Adipocyte (in vitro differentiated cells): Measurements from ENCODE around the gene DYSF.
"Not testable (repeated sequence)": the region's sequence is repeated elsewhere in the genome, so short reads cannot be mapped to it uniquely, and the experiment has no call there.

Experiments used
- DNase-seq: peaks from one replicate; pipeline ENCODE4 v3.0.0-alpha.2; 2015; ENCODE audit warnings: low read depth
- H3K27me3 ChIP-seq: replicated peaks from 2 replicates; pipeline ENCODE4 v1.7.0; 2013; ENCODE audit warnings: mild to moderate bottlenecking, low read length, moderate library complexity; ENCODE audit not compliant: control insufficient read depth, insufficient read depth
- H3K36me3 ChIP-seq: 2 replicates; pipeline ENCODE4 v1.7.0; 2013; ENCODE audit warnings: low read length, mild to moderate bottlenecking, moderate library complexity; ENCODE audit not compliant: control insufficient read depth, insufficient read depth, severe bottlenecking
- H3K4me1 ChIP-seq: 2 replicates; pipeline ENCODE4 v1.7.0; 2013; ENCODE audit warnings: mild to moderate bottlenecking, low read length, moderate library complexity; ENCODE audit not compliant: control insufficient read depth, insufficient read depth
- H3K4me3 ChIP-seq: 2 replicates; pipeline ENCODE4 v1.7.0; 2013; ENCODE audit warnings: mild to moderate bottlenecking, low read length, moderate library complexity
- H3K9ac ChIP-seq: 2 replicates; pipeline ENCODE4 v1.7.0; 2013; ENCODE audit warnings: mild to moderate bottlenecking, low read length, moderate library complexity
- H3K9me3 ChIP-seq: 2 replicates; pipeline ENCODE4 v1.7.0; 2013; ENCODE audit warnings: mild to moderate bottlenecking, low read length, moderate library complexity; ENCODE audit not compliant: control insufficient read depth

Gene DYSF

DNA sequence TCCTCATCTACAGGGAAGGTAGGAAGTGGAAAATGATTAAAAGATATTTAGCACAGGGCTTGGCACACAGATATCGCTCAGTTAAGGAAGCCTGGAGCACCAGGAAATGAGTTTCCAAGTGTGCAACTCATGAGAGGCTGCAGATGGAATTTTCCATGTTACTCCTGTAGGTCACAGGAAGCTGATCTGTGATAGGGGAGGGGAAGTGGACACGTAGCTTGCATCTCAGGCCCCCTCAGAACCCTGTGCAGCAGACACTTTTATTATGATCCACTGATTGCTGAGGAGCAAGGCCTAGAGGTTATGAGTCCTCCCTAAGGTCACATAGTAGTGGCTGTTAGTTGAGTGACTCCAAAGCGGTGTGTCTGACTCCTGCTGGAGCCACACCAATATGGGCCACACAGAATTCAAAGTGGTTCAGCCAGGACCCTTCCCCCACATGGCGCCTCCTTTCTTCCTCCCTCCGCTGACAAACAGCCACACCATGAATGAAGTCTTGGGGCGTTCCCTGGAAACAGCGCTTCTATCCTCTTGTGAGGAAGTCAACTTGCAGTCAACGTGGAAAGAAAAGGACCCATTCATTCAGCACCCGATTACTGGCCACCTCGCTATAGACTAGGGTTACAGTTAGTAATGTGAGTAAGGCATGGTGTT is 21.5 kb downstream of the DYSF start:
- no peaks in the 10 kb centered on the region for H3K9me3 ChIP-seq
- H3K4me3 ChIP-seq = no peak overlapping the region
- no peaks in the 10 kb centered on the region for H3K36me3 ChIP-seq
- DNase-seq = no peak
- peaks cover 4% of the 10 kb centered on the region for H3K27me3 ChIP-seq
- no peak overlapping the region for H3K9ac ChIP-seq
- peaks cover 4% of the 10 kb centered on the region for H3K4me1 ChIP-seq

DNA sequence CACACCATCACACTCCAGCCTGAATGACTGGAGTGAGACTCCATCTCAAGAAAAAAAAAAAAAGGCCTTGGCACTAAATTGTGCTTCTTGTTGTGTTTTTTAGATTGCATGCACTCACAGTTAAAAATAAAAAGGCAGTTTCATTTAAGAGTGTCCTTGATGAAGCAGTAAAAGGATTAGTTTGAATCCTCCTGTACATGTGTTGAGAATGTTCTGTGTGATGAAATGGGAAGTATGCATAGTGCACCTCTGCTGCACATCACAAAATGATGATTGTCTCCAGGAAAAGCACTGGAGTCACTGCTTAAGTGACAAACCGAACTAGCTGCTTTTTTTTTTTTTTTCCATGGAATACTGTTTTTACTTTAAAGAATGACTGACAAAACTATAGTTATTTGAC is 23.1 kb downstream of the DYSF start:
- H3K9me3 ChIP-seq = no peaks in the 10 kb centered on the region
- no peak overlapping the region for H3K4me3 ChIP-seq
- peaks cover 15% of the 10 kb centered on the region for H3K27me3 ChIP-seq
- no peak overlapping the region for H3K9ac ChIP-seq
- no peaks in the 10 kb centered on the region for H3K36me3 ChIP-seq
- no peak for DNase-seq
- peaks cover 4% of the 10 kb centered on the region for H3K4me1 ChIP-seq

DNA sequence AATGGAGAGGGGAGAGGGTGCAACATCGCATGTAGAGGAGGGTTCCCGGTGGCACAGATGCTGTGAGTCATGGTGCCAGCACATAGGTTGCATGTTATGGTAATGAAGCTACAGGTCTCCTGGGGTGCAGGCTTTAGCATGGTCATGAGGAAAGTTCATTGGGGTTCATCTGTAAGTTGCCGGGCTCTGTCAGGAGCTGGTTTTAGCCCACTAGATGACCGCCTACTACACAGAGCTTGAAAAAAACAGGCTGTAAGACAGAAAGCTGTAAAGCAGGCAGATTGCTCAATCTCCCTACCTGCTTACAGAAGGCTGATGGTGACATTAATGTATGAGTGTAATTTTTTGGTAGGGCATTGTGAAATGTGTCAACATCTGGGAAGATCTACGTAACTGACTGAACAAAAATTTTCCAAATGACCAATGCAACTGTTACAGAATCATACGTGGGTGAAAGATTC is 23.9 kb downstream of the DYSF start:
- Histone ChIP-seq H3K4me3 (no peak overlapping the region), H3K4me1 (peaks cover 4% of the 10 kb centered on the region)
- DNase-seq = no peak

DNA sequence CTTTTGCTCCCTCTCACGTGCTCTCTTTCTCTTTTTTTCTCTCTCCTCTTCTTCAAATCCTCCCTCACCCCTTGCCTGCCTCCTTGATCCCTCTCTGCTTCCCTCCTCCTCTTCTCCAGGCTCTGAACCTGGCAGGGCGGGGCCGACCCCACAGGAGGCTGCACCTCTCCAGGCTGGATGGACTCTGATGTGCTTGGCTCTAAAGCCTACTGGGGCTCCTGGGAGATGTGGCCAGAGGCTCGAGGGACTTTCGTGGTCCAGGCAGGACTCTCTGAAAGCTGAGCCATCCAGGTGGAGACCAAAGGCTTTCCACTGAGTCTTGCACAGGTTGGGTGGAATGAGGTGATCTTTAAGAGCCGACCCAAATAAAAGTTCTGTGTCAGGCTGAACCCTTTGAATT is 25.4 kb downstream of the DYSF start:
- Histone ChIP-seq H3K9ac (no peak overlapping the region), H3K9me3 (no peaks in the 10 kb centered on the region), H3K4me1 (peaks cover 4% of the 10 kb centered on the region), H3K4me3 (no peak overlapping the region), H3K36me3 (no peaks in the 10 kb centered on the region), H3K27me3 (peaks cover 36% of the 10 kb centered on the region)
- DNase-seq = no peak

More for the DNA sequence above, 23.9 kb downstream of the DYSF start:
- H3K9ac ChIP-seq = no peak overlapping the region
- H3K27me3 ChIP-seq = peaks cover 23% of the 10 kb centered on the region
- H3K36me3 ChIP-seq = no peaks in the 10 kb centered on the region
- H3K9me3 ChIP-seq = no peaks in the 10 kb centered on the region

DNA sequence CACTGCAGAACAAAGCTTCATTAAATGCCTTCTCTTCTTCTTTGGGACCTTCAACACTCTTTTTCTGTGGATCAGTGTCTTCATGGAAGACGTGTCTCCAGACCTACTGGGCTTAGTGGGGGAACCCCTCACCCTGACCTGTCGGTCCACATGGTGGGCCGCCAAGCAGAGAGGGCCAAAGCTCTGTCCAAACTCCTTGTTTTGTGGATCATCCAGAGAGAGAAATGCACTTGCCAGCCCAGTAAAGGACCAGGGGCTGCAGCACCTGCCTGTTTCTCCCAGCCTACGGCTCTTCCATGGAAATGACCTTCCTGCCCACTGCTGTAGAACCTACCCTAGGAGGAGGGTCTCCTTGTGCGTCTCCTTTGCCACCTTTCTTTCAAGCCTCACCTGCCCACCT is 25.9 kb downstream of the DYSF start:
- Histone ChIP-seq H3K4me3 (no peak overlapping the region), H3K9me3 (no peaks in the 10 kb centered on the region), H3K4me1 (peaks cover 4% of the 10 kb centered on the region), H3K27me3 (peaks cover 36% of the 10 kb centered on the region), H3K9ac (no peak overlapping the region), H3K36me3 (no peaks in the 10 kb centered on the region)
- DNase-seq = no peak

DNA sequence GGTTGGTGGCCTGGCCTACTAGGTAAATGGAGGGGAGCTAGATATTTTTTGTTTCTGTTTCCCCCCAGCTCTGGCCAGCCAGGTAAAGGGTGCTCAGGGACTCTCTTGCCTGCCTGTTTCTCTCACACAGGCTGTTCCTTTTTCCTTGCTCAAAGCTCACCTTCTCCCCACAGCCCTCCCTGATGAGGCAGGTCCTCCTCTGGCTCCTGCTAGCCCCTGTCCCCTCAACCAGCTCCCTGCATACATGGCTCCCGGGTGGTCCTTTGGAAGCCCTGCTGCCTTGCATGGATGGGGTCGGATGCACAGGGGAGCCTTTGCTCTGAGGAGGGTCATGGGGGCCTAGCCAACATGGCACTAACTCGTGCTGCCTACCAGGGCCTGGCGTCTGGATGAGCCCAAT is 27.8 kb downstream of the DYSF start:
- DNase-seq = no peak
- Histone ChIP-seq H3K4me3 (no peak overlapping the region), H3K4me1 (peaks cover 4% of the 10 kb centered on the region), H3K36me3 (no peaks in the 10 kb centered on the region), H3K9ac (no peak overlapping the region), H3K9me3 (no peaks in the 10 kb centered on the region), H3K27me3 (peaks cover 46% of the 10 kb centered on the region)

DNA sequence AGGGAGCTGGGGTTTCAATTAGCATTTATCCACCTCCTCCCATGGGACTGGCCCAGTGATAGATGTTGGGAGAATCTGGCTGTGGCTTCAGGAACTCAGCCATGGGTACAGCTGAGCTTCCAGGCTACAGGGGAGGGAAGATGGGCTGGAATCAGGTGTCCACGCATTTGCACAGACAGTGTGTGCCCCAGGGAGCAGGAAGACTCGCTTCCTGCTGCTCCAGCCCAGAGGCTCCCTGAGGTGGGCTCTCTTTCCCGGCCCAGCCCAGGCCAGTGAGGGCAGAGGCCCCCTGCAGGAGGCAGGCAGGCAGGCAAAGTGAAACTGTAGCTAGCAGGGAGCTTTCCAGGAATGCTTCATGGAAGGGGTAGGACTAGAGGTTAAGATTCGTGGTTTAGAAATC is 28.7 kb downstream of the DYSF start:
- H3K4me1 ChIP-seq = peaks cover 4% of the 10 kb centered on the region
- peaks cover 55% of the 10 kb centered on the region for H3K27me3 ChIP-seq
- no peaks in the 10 kb centered on the region for H3K9me3 ChIP-seq
- no peak for DNase-seq
- no peak overlapping the region for H3K4me3 ChIP-seq
- no peaks in the 10 kb centered on the region for H3K36me3 ChIP-seq
- H3K9ac ChIP-seq = no peak overlapping the region

DNA sequence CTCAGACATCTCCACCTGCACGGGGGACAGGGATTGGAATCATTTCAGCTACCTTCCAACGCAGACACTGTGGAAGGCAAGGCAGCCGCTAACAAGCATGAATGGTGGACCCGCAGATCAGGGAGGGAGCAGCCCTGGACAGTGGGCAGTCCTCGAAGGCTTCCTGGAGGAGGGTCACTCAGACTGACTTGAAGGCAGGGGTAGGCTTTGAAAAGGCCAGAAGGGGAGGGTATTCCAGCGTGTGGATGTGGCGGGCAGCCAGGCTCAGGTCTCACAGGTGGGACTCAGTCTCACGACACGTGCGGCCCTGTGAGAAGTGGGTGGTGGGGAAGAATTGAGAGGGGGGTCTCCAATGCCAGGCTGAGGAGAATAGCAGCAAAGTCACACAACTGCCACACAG is 29.9 kb downstream of the DYSF start:
- H3K27me3 ChIP-seq = peaks cover 55% of the 10 kb centered on the region
- H3K36me3 ChIP-seq = no peaks in the 10 kb centered on the region
- H3K9me3 ChIP-seq = no peaks in the 10 kb centered on the region
- DNase-seq = no peak
- H3K4me1 ChIP-seq = no peaks in the 10 kb centered on the region
- no peak overlapping the region for H3K9ac ChIP-seq
- H3K4me3 ChIP-seq = no peak overlapping the region

DNA sequence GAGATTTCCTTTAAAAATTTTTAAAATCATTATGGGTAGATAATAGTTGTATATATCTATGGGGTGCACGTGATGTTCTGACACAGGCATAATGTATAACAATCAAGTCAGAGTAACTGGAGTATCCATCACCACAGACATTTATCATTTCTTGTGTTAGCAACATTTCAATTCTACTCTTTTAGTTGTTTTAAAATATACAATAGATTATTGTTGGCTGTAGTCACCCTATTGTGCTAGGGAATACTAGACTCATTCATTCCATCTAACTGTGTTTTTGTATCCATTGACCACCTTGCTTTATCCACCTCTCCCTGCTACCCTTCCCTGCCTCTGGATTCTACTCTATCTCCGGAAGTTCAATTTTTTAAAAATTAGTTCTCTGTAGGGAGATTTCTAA is 31.0 kb downstream of the DYSF start:
- DNase-seq = no peak

DNA sequence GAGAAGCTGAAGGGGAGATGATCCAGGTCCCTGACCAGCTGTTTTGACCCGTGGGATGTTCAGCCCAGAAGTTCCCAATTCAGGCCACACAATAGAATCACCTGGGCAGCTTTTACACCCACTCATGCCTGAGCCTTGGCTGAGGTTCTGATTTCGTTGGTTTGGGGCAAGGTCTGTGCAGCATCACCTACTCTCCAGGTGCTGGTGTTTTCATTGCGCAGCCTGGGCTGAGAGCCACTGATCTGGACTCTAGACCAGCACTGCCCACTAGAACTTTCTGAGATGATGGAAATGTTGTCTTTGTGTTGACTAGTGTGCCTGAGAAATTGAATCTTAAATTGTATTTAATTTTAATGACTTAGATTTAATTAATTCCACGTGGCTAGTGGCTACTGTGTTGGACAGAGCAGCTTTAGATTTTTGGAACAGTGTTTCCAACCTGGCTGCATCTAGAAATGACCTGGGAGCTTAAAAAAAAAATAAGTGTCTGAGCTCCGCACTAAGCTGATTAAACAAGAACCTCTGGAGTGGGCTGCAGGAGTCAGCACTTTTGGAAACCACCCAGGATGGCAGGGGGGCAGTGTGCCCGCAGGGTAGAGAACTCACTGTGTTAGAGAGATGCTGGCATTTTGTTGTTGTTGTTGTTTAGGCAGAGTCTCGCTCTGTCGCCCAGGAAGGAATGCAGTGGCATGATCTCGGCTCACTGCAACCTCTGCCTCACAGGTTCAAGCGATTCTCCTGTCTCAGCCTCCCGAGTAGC is 33.7 kb downstream of the DYSF start:
- Histone ChIP-seq H3K4me1 (no peaks in the 10 kb centered on the region), H3K9ac (no peak overlapping the region), H3K4me3 (no peak overlapping the region), H3K9me3 (no peaks in the 10 kb centered on the region), H3K36me3 (no peaks in the 10 kb centered on the region), H3K27me3 (peaks cover 57% of the 10 kb centered on the region)
- no peak for DNase-seq

More for the DNA sequence above, 31.0 kb downstream of the DYSF start:
- Histone ChIP-seq H3K36me3 (no peaks in the 10 kb centered on the region), H3K4me3 (no peak overlapping the region), H3K9ac (no peak overlapping the region), H3K9me3 (no peaks in the 10 kb centered on the region), H3K27me3 (peaks cover 67% of the 10 kb centered on the region), H3K4me1 (no peaks in the 10 kb centered on the region)

DNA sequence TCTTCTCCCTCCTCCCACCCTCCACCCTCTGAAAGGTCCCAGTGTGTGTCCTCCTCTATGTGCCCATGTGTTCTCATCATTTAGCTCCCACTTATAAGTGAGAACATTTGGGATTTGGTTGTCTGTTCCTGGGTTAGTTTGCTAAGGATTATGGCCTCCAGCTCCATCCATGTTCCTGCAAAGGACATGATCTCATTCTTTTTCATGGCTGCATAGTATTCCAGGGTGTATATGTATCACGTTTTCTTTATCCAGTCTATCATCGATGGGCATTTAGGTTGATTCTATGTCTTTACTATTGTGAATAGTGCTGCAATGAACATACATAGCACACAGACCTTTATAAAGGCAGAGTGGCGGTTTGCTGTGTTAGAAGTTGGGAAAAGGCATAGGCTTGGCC is 38.2 kb downstream of the DYSF start:
- not testable (repeated sequence) for DNase-seq, H3K4me3 ChIP-seq, H3K36me3 ChIP-seq, H3K4me1 ChIP-seq, H3K9me3 ChIP-seq, H3K9ac ChIP-seq
- peaks cover 31% of the 10 kb centered on the region for H3K27me3 ChIP-seq
